H9 (cell line): ENCODE results near the gene TRPM1. TPM values are rescaled to one million over a fixed set of nuclear protein-coding genes. Genes with fewer than 3 reads are reported as not detected.
A peak's percentile ranks its signal among the peaks of the same experiment; 100 is the strongest.

ENCODE experiments used
- DNase-seq: peaks from one replicate; pipeline ENCODE4 v3.0.0-alpha.2; 2017
- H2AFZ ChIP-seq: one replicate; pipeline ENCODE4 v1.6.1; 2013; ENCODE audit warnings: mild to moderate bottlenecking, low read length, control low read depth, moderate library complexity
- H2AK5ac ChIP-seq: 2 replicates; pipeline ENCODE4 v1.6.1; 2013; ENCODE audit warnings: low read length, control low read depth, mixed read lengths; ENCODE audit not compliant: insufficient read length
- H2BK120ac ChIP-seq: one replicate; pipeline ENCODE4 v1.6.1; 2013; ENCODE audit warnings: low read depth, mild to moderate bottlenecking, low read length, control low read depth, inconsistent platforms; ENCODE audit not compliant: poor library complexity, severe bottlenecking
- H2BK12ac ChIP-seq: 2 replicates; pipeline ENCODE4 v1.6.1; 2013; ENCODE audit warnings: low read length, control low read depth, mixed read lengths, low read depth; ENCODE audit not compliant: insufficient read length
- H2BK15ac ChIP-seq: 2 replicates; pipeline ENCODE4 v1.6.1; 2013; ENCODE audit warnings: low read depth, low read length, control low read depth
- H2BK20ac ChIP-seq: one replicate; pipeline ENCODE4 v1.6.1; 2013; ENCODE audit warnings: low read depth, mild to moderate bottlenecking, low read length, control low read depth, inconsistent platforms; ENCODE audit not compliant: poor library complexity, severe bottlenecking
- H2BK5ac ChIP-seq: 2 replicates; pipeline ENCODE4 v1.6.1; 2013; ENCODE audit warnings: low read length, control low read depth, mixed read lengths; ENCODE audit not compliant: insufficient read length
- H3K14ac ChIP-seq: 2 replicates; pipeline ENCODE4 v1.6.1; 2013; ENCODE audit warnings: low read length, control low read depth; ENCODE audit not compliant: insufficient read depth
- H3K18ac ChIP-seq: 2 replicates; pipeline ENCODE4 v1.6.1; 2013; ENCODE audit warnings: low read depth, mild to moderate bottlenecking, mixed read lengths, low read length, control low read depth; ENCODE audit not compliant: insufficient read length
- H3K23ac ChIP-seq: 2 replicates; pipeline ENCODE4 v1.6.1; 2013; ENCODE audit warnings: low read length, control low read depth, mixed read lengths, low read depth; ENCODE audit not compliant: insufficient read length
- H3K23me2 ChIP-seq: 2 replicates; pipeline ENCODE4 v1.6.1; 2013; ENCODE audit warnings: low read depth, mild to moderate bottlenecking, mixed read lengths, low read length, control low read depth; ENCODE audit not compliant: insufficient read length, poor library complexity, severe bottlenecking
- H3K27ac ChIP-seq: 2 replicates; pipeline ENCODE4 v1.5.1; 2013; ENCODE audit warnings: low read length, control low read depth, mixed read lengths, low read depth; ENCODE audit not compliant: insufficient read length
- H3K27me3 ChIP-seq: 2 replicates; pipeline ENCODE4 v1.6.1; 2013; ENCODE audit warnings: low read length, control low read depth, inconsistent platforms; ENCODE audit not compliant: insufficient read depth
- H3K4ac ChIP-seq: 2 replicates; pipeline ENCODE4 v1.6.1; 2013; ENCODE audit warnings: low read depth, mild to moderate bottlenecking, control low read depth, inconsistent platforms, low read length, moderate library complexity
- H3K4me1 ChIP-seq: 2 replicates; pipeline ENCODE4 v1.6.1; 2013; ENCODE audit warnings: low read length, control low read depth, inconsistent platforms; ENCODE audit not compliant: insufficient read depth
- H3K4me2 ChIP-seq: 2 replicates; pipeline ENCODE4 v1.6.1; 2013; ENCODE audit warnings: low read length, control low read depth, mixed read lengths; ENCODE audit not compliant: insufficient read length, insufficient read depth
- H3K56ac ChIP-seq: 2 replicates; pipeline ENCODE4 v1.6.1; 2013; ENCODE audit warnings: low read depth, mild to moderate bottlenecking, mixed read lengths, low read length, control low read depth; ENCODE audit not compliant: insufficient read length
- H3K79me1 ChIP-seq: 2 replicates; pipeline ENCODE4 v1.6.1; 2013; ENCODE audit warnings: low read depth, mild to moderate bottlenecking, moderate library complexity, low read length, control low read depth, inconsistent platforms; ENCODE audit not compliant: insufficient read depth, poor library complexity, severe bottlenecking
- H3K79me2 ChIP-seq: 2 replicates; pipeline ENCODE4 v1.6.1; 2013; ENCODE audit warnings: low read length, control low read depth, inconsistent platforms; ENCODE audit not compliant: insufficient read depth
- H3K9ac ChIP-seq: 2 replicates; pipeline ENCODE4 v1.6.1; 2013; ENCODE audit warnings: low read length, control low read depth, mixed read lengths; ENCODE audit not compliant: insufficient read length; ENCODE audit errors: extremely low read depth
- H3K9me3 ChIP-seq: one replicate; pipeline ENCODE4 v1.6.1; 2013; ENCODE audit warnings: low read depth, low read length, inconsistent platforms; ENCODE audit not compliant: control insufficient read depth
- H3T11ph ChIP-seq: one replicate; pipeline ENCODE4 v1.6.1; 2013; ENCODE audit warnings: mild to moderate bottlenecking, low read length, control low read depth, inconsistent platforms
- H4K20me1 ChIP-seq: one replicate; pipeline ENCODE4 v1.6.1; 2013; ENCODE audit not compliant: control insufficient read depth, insufficient read length, insufficient read depth
- H4K5ac ChIP-seq: 2 replicates; pipeline ENCODE4 v1.6.1; 2013; ENCODE audit warnings: low read depth, mild to moderate bottlenecking, mixed read lengths, low read length, control low read depth; ENCODE audit not compliant: insufficient read length
- H4K8ac ChIP-seq: replicated peaks from 2 replicates; pipeline ENCODE4 v1.6.1; 2013; ENCODE audit warnings: low read length, control low read depth, mixed read lengths, low read depth; ENCODE audit not compliant: insufficient read length
- H4K91ac ChIP-seq: 2 replicates; pipeline ENCODE4 v1.6.1; 2013; ENCODE audit warnings: low read depth, mild to moderate bottlenecking, moderate library complexity, mixed read lengths, low read length, control low read depth; ENCODE audit not compliant: insufficient read length
- H3K27ac Mint-ChIP-seq, 3 experiments: 2 replicates in 2 of 3; 3 replicates in 1 of 3; pipeline ENCODE4 v1.8.0; 2020 to 2021; ENCODE audit warnings: mixed read lengths in 3 of 3, mild to moderate bottlenecking in 1 of 3, moderate library complexity in 1 of 3
- H3K27me3 Mint-ChIP-seq: 2 replicates; pipeline ENCODE4 v1.8.0; 2021; ENCODE audit warnings: low read depth, mild to moderate bottlenecking, moderate library complexity, mixed read lengths
- H3K36me3 Mint-ChIP-seq, 3 experiments: 2 replicates in 2 of 3; 3 replicates in 1 of 3; pipeline ENCODE4 v1.8.0; 2020 to 2021; ENCODE audit warnings: low read depth in 3 of 3, mixed read lengths in 3 of 3; ENCODE audit not compliant: insufficient read depth in 1 of 3
- H3K4me1 Mint-ChIP-seq, 2 experiments: 2 replicates each; pipeline ENCODE4 v1.8.0; 2020; ENCODE audit warnings: mixed read lengths in 2 of 2
- H3K4me3 Mint-ChIP-seq, 2 experiments: 2 replicates in 1 of 2; 3 replicates in 1 of 2; pipeline ENCODE4 v1.8.0; 2020 to 2021; ENCODE audit warnings: mild to moderate bottlenecking in 2 of 2, mixed read lengths in 2 of 2, moderate library complexity in 1 of 2
- H3K9me3 Mint-ChIP-seq, 2 experiments: 2 replicates in 1 of 2; 3 replicates in 1 of 2; pipeline ENCODE4 v1.8.0; 2020; ENCODE audit warnings: mild to moderate bottlenecking in 2 of 2, mixed read lengths in 2 of 2, moderate library complexity in 1 of 2
- CTCF ChIP-seq: fragments of 200-600 bp; sonication (generic); conservative IDR thresholded peaks from 3 replicates; pipeline ENCODE4 v1.8.0; 2021; ENCODE audit warnings: antibody characterized with exemption, mild to moderate bottlenecking
- WGBS: extraction: QIAGEN DNeasy Blood & Tissue Kit; methylation state at CpG from one replicate; pipeline ENCODE4 v1.1.7; 2013; ENCODE audit warnings: missing lambda C conversion rate, low lambda C conversion rate, mixed read lengths; ENCODE audit not compliant: insufficient read length; ENCODE audit errors: extremely low coverage; 5-methylcytosine and 5-hydroxymethylcytosine counted together
- total RNA-seq: library from RNA; stranded (reverse); gene quantifications from 2 replicates; pipeline ENCODE4 v1.2.1, GENCODE V29; 2021

The TRPM1 gene
- total RNA-seq, 1 experiment from 2014 or later = not detected

- no peaks in the 10 kb centered on the region for H3K9me3 ChIP-seq
- H3K79me1 ChIP-seq = no peaks in the 10 kb centered on the region
- H3K18ac ChIP-seq = no peak overlapping the region
- H4K20me1 ChIP-seq = no peaks in the 10 kb centered on the region
- no peaks in the 10 kb centered on the region for H3K27me3 ChIP-seq
- TF ChIP-seq CTCF = no peak
- H3K27me3 Mint-ChIP-seq = no peaks in the 10 kb centered on the region
- peak overlapping the region; percentile 3 to 91 (median 91); a peak in 5 of 7 replicates for H3K27ac Mint-ChIP-seq
- H3K27ac ChIP-seq = no peak overlapping the region
- no peak overlapping the region for H3K4ac ChIP-seq
- peaks cover 71 to 74% of the 10 kb centered on the region in 2 experiments for H3K4me1 Mint-ChIP-seq
- peak overlapping the region; percentile 41 for H3K14ac ChIP-seq
- no peak overlapping the region for H2BK5ac ChIP-seq
- H3K9ac ChIP-seq = no peak overlapping the region
- peaks cover 0 to 5% of the 10 kb centered on the region in 2 experiments; a peak in 3 of 5 replicates for H3K9me3 Mint-ChIP-seq
- no peak overlapping the region for H3K23ac ChIP-seq
- H3K79me2 ChIP-seq = no peaks in the 10 kb centered on the region
- DNase-seq = no peak
- no peak overlapping the region for H3K56ac ChIP-seq
- H2BK120ac ChIP-seq = no peak overlapping the region
- no peak overlapping the region for H2BK15ac ChIP-seq
- no CpG with 5 or more reads among the region's 4 CpGs for WGBS
- no peak overlapping the region for H4K8ac ChIP-seq
- no peak overlapping the region for H2BK20ac ChIP-seq
- H2AFZ ChIP-seq = no peak overlapping the region
- H2BK12ac ChIP-seq = no peak overlapping the region
- peak overlapping the region; percentile 4 for H3K4me2 ChIP-seq
- no peak overlapping the region for H4K5ac ChIP-seq
- no peak overlapping the region for H3T11ph ChIP-seq
- peaks cover 0 to 4% (median 0%) of the 10 kb centered on the region in 3 experiments; a peak in 2 of 7 replicates for H3K36me3 Mint-ChIP-seq
- no peak overlapping the region for H4K91ac ChIP-seq
- H3K4me3 Mint-ChIP-seq = peak overlapping the region in 1 of 2 experiments; percentile 13; a peak in 1 of 5 replicates
- H2AK5ac ChIP-seq = no peak overlapping the region
- H3K4me1 ChIP-seq = peaks cover 19% of the 10 kb centered on the region; the same call in 1 of the 2 replicates
- no peaks in the 10 kb centered on the region for H3K23me2 ChIP-seq
These were observed 46.4 kb upstream of the TRPM1 start for GRCh38 chr15:31147944-31148296.
